Body of pancreas (tissue), 4 donors: ENCODE results near the gene TAPT1.
A peak's percentile ranks its signal among the peaks of the same experiment; 100 is the strongest.

Source experiments
- POLR2A ChIP-seq, 3 donors: fragments of 450-650 bp; IDR thresholded peaks; one replicate each; pipeline ENCODE4 v1.6.1; 2016; ENCODE audit warnings: antibody characterized with exemption in 3 of 3, mild to moderate bottlenecking in 2 of 3
- TF ChIP-seq, protein P1 (sequence below), 7 experiments: fragments of 450-650 bp in 4 of 7; fragments of 200-600 bp in 3 of 7; sonication (generic) in 3 of 7; IDR thresholded peaks; one replicate each; pipeline ENCODE4 v1.5.1; 2016 to 2019; ENCODE audit warnings: antibody characterized with exemption in 7 of 7

GRCh38 chr4:16140879-16141249 is 85.4 kb downstream of the TAPT1 start:
- TF ChIP-seq, protein P1, sequence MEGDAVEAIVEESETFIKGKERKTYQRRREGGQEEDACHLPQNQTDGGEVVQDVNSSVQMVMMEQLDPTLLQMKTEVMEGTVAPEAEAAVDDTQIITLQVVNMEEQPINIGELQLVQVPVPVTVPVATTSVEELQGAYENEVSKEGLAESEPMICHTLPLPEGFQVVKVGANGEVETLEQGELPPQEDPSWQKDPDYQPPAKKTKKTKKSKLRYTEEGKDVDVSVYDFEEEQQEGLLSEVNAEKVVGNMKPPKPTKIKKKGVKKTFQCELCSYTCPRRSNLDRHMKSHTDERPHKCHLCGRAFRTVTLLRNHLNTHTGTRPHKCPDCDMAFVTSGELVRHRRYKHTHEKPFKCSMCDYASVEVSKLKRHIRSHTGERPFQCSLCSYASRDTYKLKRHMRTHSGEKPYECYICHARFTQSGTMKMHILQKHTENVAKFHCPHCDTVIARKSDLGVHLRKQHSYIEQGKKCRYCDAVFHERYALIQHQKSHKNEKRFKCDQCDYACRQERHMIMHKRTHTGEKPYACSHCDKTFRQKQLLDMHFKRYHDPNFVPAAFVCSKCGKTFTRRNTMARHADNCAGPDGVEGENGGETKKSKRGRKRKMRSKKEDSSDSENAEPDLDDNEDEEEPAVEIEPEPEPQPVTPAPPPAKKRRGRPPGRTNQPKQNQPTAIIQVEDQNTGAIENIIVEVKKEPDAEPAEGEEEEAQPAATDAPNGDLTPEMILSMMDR (IDR thresholded peaks at IDR 0.05) = no peak
- peak in 1 of 3 donors; percentile 31 for TF ChIP-seq POLR2A (IDR thresholded peaks at IDR 0.05)
